Mesothelial cell of epicardium (in vitro differentiated cells): ENCODE results near the gene TEX55. TPM values are rescaled to one million over a fixed set of nuclear protein-coding genes. Genes with fewer than 3 reads are reported as not detected.

Experiments
- DNase-seq, 2 experiments: peaks; one replicate each; pipeline ENCODE4 v3.0.0; 2021; ENCODE audit warnings: low spot score in 2 of 2; ENCODE audit not compliant: unreplicated experiment in 2 of 2
- H3K27ac Mint-ChIP-seq: 2 replicates; pipeline ENCODE4 v1.8.0; 2021; ENCODE audit warnings: mixed read lengths
- H3K27me3 Mint-ChIP-seq: 2 replicates; pipeline ENCODE4 v1.8.0; 2021; ENCODE audit warnings: low read depth, mixed read lengths
- H3K36me3 Mint-ChIP-seq: 2 replicates; pipeline ENCODE4 v1.8.0; 2021; ENCODE audit warnings: mixed read lengths
- H3K4me1 Mint-ChIP-seq: 2 replicates; pipeline ENCODE4 v1.8.0; 2021; ENCODE audit warnings: mixed read lengths
- H3K4me3 Mint-ChIP-seq: 2 replicates; pipeline ENCODE4 v1.8.0; 2021; ENCODE audit warnings: mild to moderate bottlenecking, moderate library complexity, mixed read lengths
- H3K9me3 Mint-ChIP-seq: 2 replicates; pipeline ENCODE4 v1.8.0; 2021; ENCODE audit warnings: mixed read lengths
- CTCF ChIP-seq: fragments of 200-600 bp; sonication (generic); IDR thresholded peaks from one replicate; pipeline ENCODE4 v1.5.0; 2021; ENCODE audit warnings: antibody characterized with exemption; ENCODE audit not compliant: unreplicated experiment
- total RNA-seq: library from RNA; stranded (reverse); gene quantifications from 3 replicates; pipeline ENCODE4 v1.2.1, GENCODE V29; 2021

The TEX55 gene
- total RNA-seq, 1 donor from 2014 or later: not detected

- TF ChIP-seq CTCF: no peak
- Mint-ChIP-seq H3K4me3 (no peak overlapping the region), H3K9me3 (no peaks in the 10 kb centered on the region), H3K4me1 (peaks cover 4% of the 10 kb centered on the region), H3K36me3 (no peaks in the 10 kb centered on the region), H3K27me3 (no peaks in the 10 kb centered on the region), H3K27ac (no peak overlapping the region)
- DNase-seq: no peak
These were observed 48.5 kb downstream of the TEX55 start for GRCh38 chr3:119194237-119195150.

GRCh38 chr3:119195151-119195476, 49.1 kb downstream of the TEX55 start:
- Mint-ChIP-seq H3K9me3 (no peaks in the 10 kb centered on the region), H3K27ac (no peak overlapping the region)

GRCh38 chr3:119195911-119196310, 49.9 kb downstream of the TEX55 start:
- H3K27ac Mint-ChIP-seq: no peak overlapping the region

More at GRCh38 chr3:119195151-119195476, 49.1 kb downstream of the TEX55 start:
- Mint-ChIP-seq H3K4me3 (no peak overlapping the region), H3K36me3 (no peaks in the 10 kb centered on the region), H3K4me1 (peaks cover 4% of the 10 kb centered on the region), H3K27me3 (no peaks in the 10 kb centered on the region)
- TF ChIP-seq CTCF: no peak
- DNase-seq: no peak

More at GRCh38 chr3:119195911-119196310, 49.9 kb downstream of the TEX55 start:
- no peaks in the 10 kb centered on the region for H3K9me3 Mint-ChIP-seq
- no peak overlapping the region for H3K4me3 Mint-ChIP-seq
- H3K36me3 Mint-ChIP-seq: no peaks in the 10 kb centered on the region
- peaks cover 4% of the 10 kb centered on the region for H3K4me1 Mint-ChIP-seq
- no peak for TF ChIP-seq CTCF
- DNase-seq: no peak
- H3K27me3 Mint-ChIP-seq: no peaks in the 10 kb centered on the region

Other genes starting within 250 kb of the TEX55 start
- gene IGSF11, start 111.3 kb upstream of the TEX55 start, total RNA-seq: 1.2 to 2.0 TPM (median 1.8 TPM) in 3 replicates
- 0.22 to 0.47 TPM in 2 of 3 replicates, not detected in the other for gene UPK1B, start 27.4 kb downstream of the TEX55 start, total RNA-seq
- gene B4GALT4, start 94.7 kb downstream of the TEX55 start, total RNA-seq: 20.2 to 24.2 TPM (median 23.1 TPM) in 3 replicates
- gene ARHGAP31, start 148.2 kb downstream of the TEX55 start, total RNA-seq: 9.1 to 9.7 TPM (median 9.2 TPM) in 3 replicates